Breast epithelium (tissue), 3 donors: ENCODE results near the gene IQSEC3.
"Not testable (repeated sequence)": the region's sequence is repeated elsewhere in the genome, so short reads cannot be mapped to it uniquely, and the experiment has no call there.

Experiments
- POLR2A ChIP-seq: fragments of 450-650 bp; IDR thresholded peaks from one replicate; pipeline ENCODE4 v1.6.1; 2016; ENCODE audit warnings: antibody characterized with exemption, mild to moderate bottlenecking, moderate library complexity
- POLR2AphosphoS5 ChIP-seq, 3 donors: sonication (generic); formaldehyde crosslinking; IDR thresholded peaks; one replicate each; pipeline ENCODE4 v1.6.1; 2017; ENCODE audit warnings: antibody characterized with exemption in 3 of 3
- TF ChIP-seq, protein P1 (sequence below), 3 donors: fragments of 450-650 bp; IDR thresholded peaks; one replicate each; pipeline ENCODE4 v1.5.1; 2016 to 2017; ENCODE audit warnings: antibody characterized with exemption in 3 of 3, mild to moderate bottlenecking in 3 of 3, moderate library complexity in 3 of 3

DNA sequence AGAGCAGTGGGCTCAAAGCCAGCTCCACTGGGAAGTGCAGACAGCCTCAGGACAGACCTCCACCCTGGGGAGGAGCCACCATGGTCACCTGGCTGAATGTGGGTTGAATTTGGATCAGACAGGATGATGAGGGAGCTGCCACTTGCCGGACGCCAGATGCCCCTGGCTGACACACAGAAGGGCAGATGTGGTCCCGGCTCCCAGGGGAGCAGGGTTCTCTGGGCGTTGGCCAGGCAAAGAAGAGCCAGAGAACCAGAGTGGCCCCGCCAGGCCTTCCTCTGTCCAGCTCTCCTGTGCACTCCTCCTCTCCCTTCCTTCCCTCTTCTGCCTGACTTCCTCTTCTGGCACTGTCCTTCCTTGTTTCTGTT is 20.6 kb upstream of the IQSEC3 start:
- TF ChIP-seq, protein P1, sequence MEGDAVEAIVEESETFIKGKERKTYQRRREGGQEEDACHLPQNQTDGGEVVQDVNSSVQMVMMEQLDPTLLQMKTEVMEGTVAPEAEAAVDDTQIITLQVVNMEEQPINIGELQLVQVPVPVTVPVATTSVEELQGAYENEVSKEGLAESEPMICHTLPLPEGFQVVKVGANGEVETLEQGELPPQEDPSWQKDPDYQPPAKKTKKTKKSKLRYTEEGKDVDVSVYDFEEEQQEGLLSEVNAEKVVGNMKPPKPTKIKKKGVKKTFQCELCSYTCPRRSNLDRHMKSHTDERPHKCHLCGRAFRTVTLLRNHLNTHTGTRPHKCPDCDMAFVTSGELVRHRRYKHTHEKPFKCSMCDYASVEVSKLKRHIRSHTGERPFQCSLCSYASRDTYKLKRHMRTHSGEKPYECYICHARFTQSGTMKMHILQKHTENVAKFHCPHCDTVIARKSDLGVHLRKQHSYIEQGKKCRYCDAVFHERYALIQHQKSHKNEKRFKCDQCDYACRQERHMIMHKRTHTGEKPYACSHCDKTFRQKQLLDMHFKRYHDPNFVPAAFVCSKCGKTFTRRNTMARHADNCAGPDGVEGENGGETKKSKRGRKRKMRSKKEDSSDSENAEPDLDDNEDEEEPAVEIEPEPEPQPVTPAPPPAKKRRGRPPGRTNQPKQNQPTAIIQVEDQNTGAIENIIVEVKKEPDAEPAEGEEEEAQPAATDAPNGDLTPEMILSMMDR (IDR thresholded peaks at IDR 0.05) = not testable (repeated sequence)
- not testable (repeated sequence) for TF ChIP-seq POLR2AphosphoS5 (IDR thresholded peaks at IDR 0.05); POLR2A
